Testis (tissue), 2 donors: Measurements from ENCODE around the gene TBC1D3E.
"Not testable (repeated sequence)": the region's sequence is repeated elsewhere in the genome, so short reads cannot be mapped to it uniquely, and the experiment has no call there.

Experiments used
- POLR2A ChIP-seq: fragments of 450-650 bp; IDR thresholded peaks from one replicate; pipeline ENCODE4 v1.6.1; 2017; ENCODE audit warnings: antibody characterized with exemption, mild to moderate bottlenecking, moderate library complexity
- TF ChIP-seq, protein P1 (sequence below), 3 experiments: fragments of 450-650 bp in 2 of 3; fragments of 200-600 bp in 1 of 3; sonication (generic) in 1 of 3; IDR thresholded peaks; one replicate each; pipeline ENCODE4 v1.5.1; 2016 to 2019; ENCODE audit warnings: antibody characterized with exemption in 3 of 3, mild to moderate bottlenecking in 2 of 3, moderate library complexity in 1 of 3

GRCh38 chr17:38099262-38099661, 28.5 kb upstream of the TBC1D3E start:
- TF ChIP-seq, protein P1, sequence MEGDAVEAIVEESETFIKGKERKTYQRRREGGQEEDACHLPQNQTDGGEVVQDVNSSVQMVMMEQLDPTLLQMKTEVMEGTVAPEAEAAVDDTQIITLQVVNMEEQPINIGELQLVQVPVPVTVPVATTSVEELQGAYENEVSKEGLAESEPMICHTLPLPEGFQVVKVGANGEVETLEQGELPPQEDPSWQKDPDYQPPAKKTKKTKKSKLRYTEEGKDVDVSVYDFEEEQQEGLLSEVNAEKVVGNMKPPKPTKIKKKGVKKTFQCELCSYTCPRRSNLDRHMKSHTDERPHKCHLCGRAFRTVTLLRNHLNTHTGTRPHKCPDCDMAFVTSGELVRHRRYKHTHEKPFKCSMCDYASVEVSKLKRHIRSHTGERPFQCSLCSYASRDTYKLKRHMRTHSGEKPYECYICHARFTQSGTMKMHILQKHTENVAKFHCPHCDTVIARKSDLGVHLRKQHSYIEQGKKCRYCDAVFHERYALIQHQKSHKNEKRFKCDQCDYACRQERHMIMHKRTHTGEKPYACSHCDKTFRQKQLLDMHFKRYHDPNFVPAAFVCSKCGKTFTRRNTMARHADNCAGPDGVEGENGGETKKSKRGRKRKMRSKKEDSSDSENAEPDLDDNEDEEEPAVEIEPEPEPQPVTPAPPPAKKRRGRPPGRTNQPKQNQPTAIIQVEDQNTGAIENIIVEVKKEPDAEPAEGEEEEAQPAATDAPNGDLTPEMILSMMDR (IDR thresholded peaks at IDR 0.05): not testable (repeated sequence)
- TF ChIP-seq POLR2A: not testable (repeated sequence)
